Transverse colon (tissue), 4 donors: ENCODE results near the gene CAGE1. TPM values are rescaled to one million over a fixed set of nuclear protein-coding genes. Genes with fewer than 3 reads are reported as not detected.

Source experiments
- DNase-seq: peaks from one replicate; pipeline ENCODE4 v3.0.0-alpha.2; 2019
- H3K27ac ChIP-seq, 4 donors: fragments of 200-600 bp; sonication (generic); 2 replicates each; pipeline ENCODE4 v1.5.1; 2016 to 2018; ENCODE audit warnings: inconsistent platforms in 4 of 4
- H3K27me3 ChIP-seq: fragments of 200-600 bp; sonication (generic); 2 replicates; pipeline ENCODE4 v1.5.1; 2017; ENCODE audit warnings: inconsistent platforms
- H3K36me3 ChIP-seq, 4 donors: fragments of 200-600 bp; sonication (generic); 2 replicates each; pipeline ENCODE4 v1.5.1; 2017 to 2019; ENCODE audit warnings: inconsistent platforms in 4 of 4
- H3K4me1 ChIP-seq, 4 donors: fragments of 200-600 bp; sonication (generic); 2 replicates each; pipeline ENCODE4 v1.5.1; 2017 to 2020; ENCODE audit warnings: inconsistent platforms in 4 of 4
- H3K4me3 ChIP-seq, 4 donors: fragments of 200-600 bp; sonication (generic); 1 replicate in 1 of 4; 2 replicates in 3 of 4; pipeline versions ENCODE4 v1.5.1 to v1.6.1; 2017 to 2019; ENCODE audit warnings: inconsistent platforms in 4 of 4
- H3K9me3 ChIP-seq, 2 donors: fragments of 200-600 bp; sonication (generic); 2 replicates each; pipeline ENCODE4 v1.5.1; 2017 to 2019; ENCODE audit warnings: inconsistent platforms in 2 of 2
- EP300 ChIP-seq: sonication (generic); formaldehyde crosslinking; IDR thresholded peaks from one replicate; pipeline ENCODE4 v1.6.1; 2017; ENCODE audit warnings: antibody characterized with exemption, low read depth
- POLR2A ChIP-seq: fragments of 450-650 bp; IDR thresholded peaks from one replicate; pipeline ENCODE4 v1.6.1; 2016; ENCODE audit warnings: antibody characterized with exemption, mild to moderate bottlenecking, moderate library complexity
- POLR2AphosphoS5 ChIP-seq, 3 donors: sonication (generic); formaldehyde crosslinking; IDR thresholded peaks; one replicate each; pipeline ENCODE4 v1.6.1; 2016; ENCODE audit warnings: antibody characterized with exemption in 3 of 3
- WGBS, 2 donors: methylation state at CpG; one replicate each; pipeline ENCODE4 v1.1.5; 2018; ENCODE audit warnings: low coverage in 1 of 2; 5-methylcytosine and 5-hydroxymethylcytosine counted together
- in situ Hi-C, 4 donors: fragments of 200-750 bp; cut with MboI; loops; one replicate each; pipeline versions ENCODE4 v1.15.0 to v1.15.1; 2017; ENCODE audit warnings: low sequenced_read_pairs in 3 of 4, low pct_ligation_motif_present in 1 of 4, low pct_unique_long_range_greater_than_20kb in 1 of 4
- intact Hi-C: fragments of 100-400 bp; cut with DNase I; formaldehyde crosslinking; loops from one replicate; pipeline ENCODE4 v1.15.1; 2023; ENCODE audit warnings: low total_unique reads
- total RNA-seq, 4 donors: library from RNA; depleted of rRNA; stranded (reverse); fragments of >200 nt; gene quantifications; one replicate each; pipeline ENCODE4 v1.1.0, GENCODE V29; 2016
- TF ChIP-seq, protein P1 (sequence below), 5 experiments: fragments of 200-600 bp in 3 of 5; fragments of 450-650 bp in 2 of 5; sonication (generic) in 3 of 5; IDR thresholded peaks; 1 replicate in 2 of 5; 2 replicates in 3 of 5; pipeline ENCODE4 v1.5.1; 2016 to 2017; ENCODE audit warnings: antibody characterized with exemption in 5 of 5, inconsistent platforms in 3 of 5, mild to moderate bottlenecking in 2 of 5, moderate library complexity in 1 of 5

CAGE1 gene
- total RNA-seq, 4 donors from 2014 or later = not detected

- intact Hi-C loops = no loop called here
- WGBS, 2 donors = 67 to 85% methylated on average over 1 of the region's 1 CpG
- H3K36me3 ChIP-seq = peaks cover 0 to 52% (median 22%) of the 10 kb centered on the region in 4 donors
- no peak overlapping the region for H3K4me3 ChIP-seq
- no peak overlapping the region for H3K27ac ChIP-seq
- TF ChIP-seq, protein P1, sequence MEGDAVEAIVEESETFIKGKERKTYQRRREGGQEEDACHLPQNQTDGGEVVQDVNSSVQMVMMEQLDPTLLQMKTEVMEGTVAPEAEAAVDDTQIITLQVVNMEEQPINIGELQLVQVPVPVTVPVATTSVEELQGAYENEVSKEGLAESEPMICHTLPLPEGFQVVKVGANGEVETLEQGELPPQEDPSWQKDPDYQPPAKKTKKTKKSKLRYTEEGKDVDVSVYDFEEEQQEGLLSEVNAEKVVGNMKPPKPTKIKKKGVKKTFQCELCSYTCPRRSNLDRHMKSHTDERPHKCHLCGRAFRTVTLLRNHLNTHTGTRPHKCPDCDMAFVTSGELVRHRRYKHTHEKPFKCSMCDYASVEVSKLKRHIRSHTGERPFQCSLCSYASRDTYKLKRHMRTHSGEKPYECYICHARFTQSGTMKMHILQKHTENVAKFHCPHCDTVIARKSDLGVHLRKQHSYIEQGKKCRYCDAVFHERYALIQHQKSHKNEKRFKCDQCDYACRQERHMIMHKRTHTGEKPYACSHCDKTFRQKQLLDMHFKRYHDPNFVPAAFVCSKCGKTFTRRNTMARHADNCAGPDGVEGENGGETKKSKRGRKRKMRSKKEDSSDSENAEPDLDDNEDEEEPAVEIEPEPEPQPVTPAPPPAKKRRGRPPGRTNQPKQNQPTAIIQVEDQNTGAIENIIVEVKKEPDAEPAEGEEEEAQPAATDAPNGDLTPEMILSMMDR (IDR thresholded peaks at IDR 0.05) = no peak
- TF ChIP-seq POLR2AphosphoS5 (IDR thresholded peaks at IDR 0.05) (no peak), POLR2A (no peak), EP300 (no peak)
- H3K27me3 ChIP-seq = no peaks in the 10 kb centered on the region
- in situ Hi-C loops = loop anchor here in 2 of 4 donors (25.0 kb wide), 2 partner anchors 97 to 122 kb away; partner anchors contain the start of genes CAGE1 (in 1 of the 2) and RIOK1 (in 1 of the 2)
- H3K4me1 ChIP-seq = no peaks in the 10 kb centered on the region
- no peak for DNase-seq
- no peaks in the 10 kb centered on the region for H3K9me3 ChIP-seq
Observed at GRCh38 chr6:7290079-7290478, 99.5 kb downstream of the CAGE1 start.

- Histone ChIP-seq H3K27me3 (no peaks in the 10 kb centered on the region), H3K4me3 (no peak overlapping the region), H3K27ac (no peak overlapping the region), H3K9me3 (no peaks in the 10 kb centered on the region), H3K4me1 (no peaks in the 10 kb centered on the region), H3K36me3 (peaks cover 0 to 25% (median 11%) of the 10 kb centered on the region in 4 donors)
- WGBS, 2 donors = 93 to 94% methylated on average over 6 of the region's 6 CpGs
- intact Hi-C loops = no loop called here
- DNase-seq = no peak
- TF ChIP-seq POLR2A = no peak
- TF ChIP-seq EP300 = no peak
- TF ChIP-seq, protein P1 (IDR thresholded peaks at IDR 0.05) = no peak
- TF ChIP-seq POLR2AphosphoS5 (IDR thresholded peaks at IDR 0.05) = no peak
- in situ Hi-C loops = loop anchor here in 2 of 4 donors (25.0 kb wide), 2 partner anchors 102 to 127 kb away; partner anchors contain the start of genes CAGE1 (in 1 of the 2) and RIOK1 (in 1 of the 2)
Observed at GRCh38 chr6:7285416-7285815, 104.1 kb downstream of the CAGE1 start.

GRCh38 chr6:7283676-7284075 lies 105.9 kb downstream of the CAGE1 start:
- H3K4me1 ChIP-seq = no peaks in the 10 kb centered on the region
- H3K9me3 ChIP-seq = no peaks in the 10 kb centered on the region
- no peak overlapping the region for H3K27ac ChIP-seq
- DNase-seq = no peak
- in situ Hi-C loops = loop anchor here in 3 of 4 donors (5.0 to 25.0 kb wide), 3 partner anchors 104 to 329 kb away; partner anchors contain the start of genes CAGE1 (in 1 of the 3) and RIOK1 (in 1 of the 3)
- no peak overlapping the region for H3K4me3 ChIP-seq
- intact Hi-C loops = no loop called here
- TF ChIP-seq POLR2AphosphoS5 (IDR thresholded peaks at IDR 0.05) (no peak), POLR2A (no peak), EP300 (no peak)
- TF ChIP-seq, protein P1 (IDR thresholded peaks at IDR 0.05) = no peak
- no peaks in the 10 kb centered on the region for H3K27me3 ChIP-seq
- peaks cover 0 to 19% (median 9%) of the 10 kb centered on the region in 4 donors for H3K36me3 ChIP-seq
- 75 to 97% methylated on average over 2 of the region's 2 CpGs for WGBS, 2 donors

DNA sequence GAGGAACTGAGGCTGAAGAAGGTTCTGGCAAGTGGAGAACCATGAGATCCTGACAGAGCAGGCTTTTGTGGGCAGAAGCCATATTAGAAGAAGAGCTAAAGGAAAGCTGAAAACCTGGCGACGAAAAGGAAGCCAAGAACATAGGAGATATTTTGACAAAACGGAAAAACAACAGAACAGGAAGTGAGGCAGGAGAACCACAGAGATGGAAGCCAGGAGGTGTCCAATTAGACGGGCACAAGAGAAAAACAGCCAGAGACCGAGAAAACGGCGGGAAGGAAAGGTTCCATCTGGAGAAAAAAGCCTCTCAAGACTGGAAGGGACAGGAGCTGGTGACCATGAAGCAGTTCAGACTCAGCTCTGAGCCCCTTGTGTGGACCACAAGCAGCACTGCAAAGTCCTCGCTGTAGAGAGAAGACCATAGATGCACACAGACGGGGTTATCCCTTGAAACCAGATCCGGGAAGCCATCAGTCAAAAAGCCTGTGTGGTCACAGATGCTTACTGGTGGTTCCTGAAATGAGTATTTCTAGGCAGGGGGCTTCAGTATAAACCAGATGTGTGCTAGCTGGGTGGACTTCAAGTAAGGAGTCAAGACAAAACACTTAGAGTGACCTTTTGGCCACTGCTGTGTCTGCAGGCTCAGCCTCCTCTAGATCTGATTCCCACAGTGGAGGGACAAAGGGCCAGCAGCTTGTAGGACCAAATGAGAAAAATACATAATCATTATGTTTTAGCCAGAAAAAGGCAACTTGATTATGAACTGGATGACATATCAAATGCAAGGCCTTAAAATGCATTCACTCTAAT lies 107.2 kb downstream of the CAGE1 start:
- no peak for DNase-seq
- intact Hi-C loops = no loop called here
- no peak overlapping the region for H3K27ac ChIP-seq
- in situ Hi-C loops = loop anchor here in 3 of 4 donors (5.0 to 25.0 kb wide), 3 partner anchors 105 to 330 kb away; partner anchors contain the start of genes CAGE1 (in 1 of the 3) and RIOK1 (in 1 of the 3)
- peaks cover 0 to 3% (median 0%) of the 10 kb centered on the region in 4 donors for H3K4me1 ChIP-seq
- no peak for TF ChIP-seq POLR2AphosphoS5 (IDR thresholded peaks at IDR 0.05)
- TF ChIP-seq EP300 = no peak
- TF ChIP-seq, protein P1 (IDR thresholded peaks at IDR 0.05) = no peak
- no peak for TF ChIP-seq POLR2A
- WGBS, 2 donors = 67 to 77% methylated on average over 7 to 10 of the region's 10 CpGs
- H3K27me3 ChIP-seq = no peaks in the 10 kb centered on the region
- H3K36me3 ChIP-seq = peaks cover 0 to 5% (median 2%) of the 10 kb centered on the region in 4 donors
- H3K4me3 ChIP-seq = no peak overlapping the region
- H3K9me3 ChIP-seq = no peaks in the 10 kb centered on the region
